DMS79 treated with DMSO at 0.1 percent for 48 hours (cell line): ENCODE data around the gene RMRP.

Source experiments
- DNase-seq: peaks from one replicate; lab custom pipeline; 2025; lab: John Stamatoyannopoulos, UW

The RMRP gene

DNA sequence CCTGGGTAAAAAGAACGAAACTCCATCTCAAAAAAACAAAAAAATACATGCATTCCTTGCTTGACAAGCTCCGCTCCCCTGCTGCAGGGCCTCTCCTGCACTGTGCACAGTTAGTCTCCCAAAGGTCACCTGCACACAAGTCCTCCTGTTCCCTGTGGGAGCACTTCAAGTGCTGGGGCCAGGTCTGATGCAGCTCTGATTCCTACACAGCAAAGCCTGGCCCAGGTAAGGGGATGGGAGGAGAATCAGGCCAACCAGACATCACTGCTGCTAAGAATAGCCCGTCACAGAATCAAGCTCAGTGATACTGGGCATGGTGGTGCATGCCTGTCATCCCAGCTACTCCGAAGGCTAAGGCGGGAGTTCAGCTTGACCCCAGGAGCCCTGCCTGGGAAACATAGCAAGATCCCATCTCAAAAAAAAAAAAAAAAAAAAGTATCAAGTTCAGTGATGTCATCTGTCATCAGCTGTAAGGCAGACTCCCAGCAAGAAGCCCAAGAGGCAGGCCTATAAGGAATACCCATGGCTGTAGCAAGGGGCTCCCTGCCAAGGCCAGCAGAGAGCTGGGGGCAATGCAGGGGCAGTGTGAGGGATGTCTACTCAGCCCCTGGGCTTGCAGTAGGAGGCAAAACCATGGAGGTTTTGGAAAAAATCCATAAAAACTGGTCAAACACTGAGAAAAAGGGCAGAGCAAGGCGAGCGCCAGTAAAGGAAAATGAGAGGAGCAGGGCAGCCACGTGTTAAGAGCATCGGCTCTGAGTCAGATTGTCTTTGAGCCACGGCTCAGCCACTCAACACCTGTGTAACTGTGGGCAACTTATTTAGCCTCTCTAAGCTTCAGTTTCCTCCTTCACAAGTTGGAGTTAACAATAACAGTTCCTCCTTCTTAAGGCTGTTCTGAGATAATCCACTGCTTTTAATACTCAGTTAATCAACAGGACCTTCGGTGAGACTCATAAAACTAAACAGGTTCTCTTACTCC, 28.7 kb upstream of the RMRP start:
- no peak for DNase-seq

DNA sequence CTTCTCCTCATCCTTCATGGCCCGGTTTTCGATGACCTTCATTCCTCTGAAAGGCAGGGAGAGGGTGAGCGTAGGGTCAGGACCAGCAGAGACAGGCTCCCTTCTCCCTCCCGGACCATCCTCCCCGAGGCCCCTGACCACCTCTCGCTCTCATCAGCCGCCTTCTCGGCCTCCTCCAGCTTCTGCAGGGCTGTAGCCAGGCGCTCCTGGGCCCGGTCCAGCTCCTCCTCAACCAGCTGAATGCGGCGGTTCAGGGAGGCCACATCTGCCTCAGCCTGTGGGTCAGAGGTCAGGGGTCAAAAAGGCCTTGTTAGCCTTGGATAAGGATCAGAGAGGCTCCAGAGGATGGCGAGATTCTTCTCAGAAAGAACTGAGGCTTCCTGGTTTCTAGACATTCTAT, 27.7 kb upstream of the RMRP start:
- no peak for DNase-seq

DNA sequence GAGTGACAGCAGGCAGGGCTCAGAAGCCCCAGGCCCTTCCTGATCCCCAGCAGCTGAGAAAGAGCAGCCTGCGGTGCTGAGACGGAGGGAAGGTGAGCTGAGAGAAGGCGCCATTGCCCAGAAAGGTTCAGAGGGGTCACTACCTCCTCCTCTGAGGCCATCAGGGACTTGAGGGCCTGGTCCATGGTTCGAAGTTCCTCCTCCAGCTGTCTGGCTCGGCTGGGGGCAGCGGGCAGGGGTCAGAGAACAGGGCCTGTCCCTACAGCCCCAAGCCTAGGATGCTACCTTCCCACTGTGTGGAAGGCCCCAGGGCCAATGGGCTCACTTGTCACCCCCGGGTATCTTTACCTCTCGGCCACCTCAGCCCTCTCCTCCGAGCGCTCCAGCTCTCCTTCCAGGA, 27.1 kb upstream of the RMRP start:
- no peak for DNase-seq

DNA sequence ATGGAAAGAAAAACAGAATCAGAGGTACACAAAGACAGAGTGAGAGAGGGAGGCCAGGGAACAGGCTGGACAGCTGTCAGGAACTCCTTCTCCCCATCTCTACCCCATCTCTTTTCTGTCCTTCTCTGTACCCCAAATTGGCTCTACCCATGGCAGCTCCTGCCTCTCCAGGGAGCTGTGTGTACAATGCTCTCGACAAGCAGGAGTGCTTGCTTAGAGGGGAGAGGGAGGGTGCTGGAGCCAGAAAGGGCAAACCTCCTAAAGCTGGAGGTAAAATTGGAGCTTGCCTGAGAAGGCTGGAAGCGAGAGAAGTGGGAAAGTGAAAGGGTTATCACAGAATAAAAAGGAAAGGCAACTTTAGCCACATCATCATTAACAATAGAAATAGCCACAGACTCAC, 25.5 kb upstream of the RMRP start:
- no peak for DNase-seq

DNA sequence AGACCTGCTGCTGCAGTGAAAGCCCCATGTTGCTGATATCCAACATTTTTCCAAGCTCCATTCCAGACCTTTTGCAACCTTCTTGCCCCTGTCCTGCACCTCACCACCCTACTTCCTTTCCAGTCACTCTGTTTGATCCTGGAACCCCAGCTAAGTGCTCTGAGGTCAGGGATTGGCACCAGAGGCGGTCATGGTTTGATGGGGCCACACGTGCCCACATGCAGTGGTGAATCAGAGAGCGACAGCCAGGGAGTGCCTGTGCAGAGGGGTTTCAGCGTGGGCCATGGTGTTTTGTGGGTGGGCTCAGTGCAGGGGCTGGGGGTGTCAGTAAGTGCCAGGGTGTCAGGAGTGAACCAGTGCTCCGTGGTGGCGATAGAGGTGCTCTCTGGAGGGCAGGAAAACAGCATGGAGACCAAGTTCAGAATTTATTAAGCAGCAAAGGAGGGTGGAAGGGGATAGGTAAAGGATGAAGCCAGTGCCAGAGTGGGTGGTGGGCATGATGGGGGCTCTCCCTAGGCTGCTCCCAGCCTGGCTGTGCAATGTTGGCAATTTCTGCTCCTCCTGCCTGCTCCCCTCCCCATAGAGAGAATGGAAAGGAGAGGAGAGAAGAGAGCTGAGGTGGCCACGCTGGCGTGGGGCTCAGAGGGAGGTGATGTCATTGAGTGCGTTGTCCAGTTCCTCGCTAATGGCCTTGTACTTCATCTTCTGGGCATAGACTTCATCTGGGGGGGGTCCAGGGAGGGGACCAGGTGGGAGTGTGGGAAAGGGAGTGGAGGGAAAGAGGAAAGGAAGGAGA, 24.9 kb upstream of the RMRP start:
- DNase-seq = no peak

DNA sequence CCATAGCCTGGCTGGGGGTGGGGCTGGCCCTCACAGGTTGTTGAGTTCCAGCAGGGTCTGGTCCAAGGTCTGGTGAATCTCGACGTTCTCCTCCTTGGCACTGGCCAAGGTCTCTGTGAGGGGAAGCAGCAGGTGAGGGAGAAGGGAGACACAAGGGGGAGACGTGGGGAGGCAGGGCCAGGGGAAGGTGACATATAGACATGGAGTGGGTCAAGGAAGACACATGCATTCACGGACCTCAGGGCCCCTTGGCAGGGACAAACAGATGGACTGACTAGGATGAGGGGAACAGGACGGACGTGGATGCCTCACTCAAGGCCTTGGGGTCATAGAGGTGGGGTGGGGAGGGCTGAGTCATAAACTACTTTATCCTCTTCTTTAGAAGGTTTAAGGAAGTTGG, 24.2 kb upstream of the RMRP start:
- no peak for DNase-seq

DNA sequence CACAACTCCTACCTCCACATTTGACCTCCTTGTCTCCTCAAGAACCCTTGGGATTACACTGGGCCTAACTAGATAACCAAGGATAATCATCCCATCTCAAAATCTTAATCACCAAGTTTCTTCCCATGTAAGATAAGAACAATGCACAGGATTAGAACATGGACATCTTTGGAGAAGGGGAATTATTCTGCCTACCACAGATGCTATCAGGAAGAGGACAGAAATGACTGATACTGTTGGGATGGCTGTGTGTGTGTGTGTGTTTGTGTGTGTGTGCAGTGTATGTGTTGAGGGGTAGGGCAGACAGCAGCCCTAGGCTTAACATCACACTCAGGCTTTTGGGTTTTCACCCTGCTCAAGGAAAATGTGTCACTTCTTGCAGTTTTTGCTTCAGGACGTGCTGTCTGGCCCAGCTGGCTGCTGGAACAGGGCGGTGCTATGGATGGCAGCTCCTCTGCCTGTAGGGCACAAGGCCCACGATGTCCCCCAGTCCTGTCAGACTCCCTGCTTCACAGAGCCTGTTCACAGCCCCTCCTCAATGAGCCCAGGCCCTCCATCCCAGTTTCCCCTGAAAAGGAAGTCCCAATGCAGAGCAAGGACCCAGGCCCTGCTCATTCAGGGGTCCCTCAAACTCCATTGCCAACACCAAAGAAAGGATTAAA, 23.7 kb upstream of the RMRP start:
- DNase-seq = no peak

DNA sequence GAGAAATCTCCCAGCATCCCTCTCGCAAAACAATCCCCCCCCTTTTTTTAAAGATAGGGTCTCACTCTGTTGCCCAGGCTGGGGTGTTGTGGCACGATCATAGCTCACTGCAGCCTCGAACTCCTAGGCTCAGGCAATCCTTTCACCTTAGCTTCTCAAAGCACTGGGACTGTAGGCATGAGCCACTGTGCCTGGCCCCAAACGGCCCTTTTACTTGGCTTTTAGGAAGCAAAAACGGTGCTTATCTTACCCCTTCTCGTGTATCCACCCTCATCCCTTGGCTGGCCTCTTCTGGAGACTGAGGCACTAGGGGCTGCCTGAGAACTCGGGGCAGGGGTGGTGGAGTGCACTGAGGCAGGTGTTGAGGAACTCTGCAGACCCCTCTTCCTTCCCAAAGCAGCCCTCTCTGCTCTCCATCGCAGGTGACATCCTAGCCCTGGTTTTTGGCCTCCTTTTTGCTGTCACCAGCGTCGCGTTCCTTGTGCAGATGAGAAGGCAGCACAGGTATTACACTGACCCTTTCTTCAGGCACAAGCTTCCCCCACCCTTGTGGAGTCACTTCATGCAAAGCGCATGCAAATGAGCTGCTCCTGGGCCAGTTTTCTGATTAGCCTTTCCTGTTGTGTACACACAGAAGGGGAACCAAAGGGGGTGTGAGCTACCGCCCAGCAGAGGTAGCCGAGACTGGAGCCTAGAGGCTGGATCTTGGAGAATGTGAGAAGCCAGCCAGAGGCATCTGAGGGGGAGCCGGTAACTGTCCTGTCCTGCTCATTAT, 22.7 kb upstream of the RMRP start:
- DNase-seq = no peak

DNA sequence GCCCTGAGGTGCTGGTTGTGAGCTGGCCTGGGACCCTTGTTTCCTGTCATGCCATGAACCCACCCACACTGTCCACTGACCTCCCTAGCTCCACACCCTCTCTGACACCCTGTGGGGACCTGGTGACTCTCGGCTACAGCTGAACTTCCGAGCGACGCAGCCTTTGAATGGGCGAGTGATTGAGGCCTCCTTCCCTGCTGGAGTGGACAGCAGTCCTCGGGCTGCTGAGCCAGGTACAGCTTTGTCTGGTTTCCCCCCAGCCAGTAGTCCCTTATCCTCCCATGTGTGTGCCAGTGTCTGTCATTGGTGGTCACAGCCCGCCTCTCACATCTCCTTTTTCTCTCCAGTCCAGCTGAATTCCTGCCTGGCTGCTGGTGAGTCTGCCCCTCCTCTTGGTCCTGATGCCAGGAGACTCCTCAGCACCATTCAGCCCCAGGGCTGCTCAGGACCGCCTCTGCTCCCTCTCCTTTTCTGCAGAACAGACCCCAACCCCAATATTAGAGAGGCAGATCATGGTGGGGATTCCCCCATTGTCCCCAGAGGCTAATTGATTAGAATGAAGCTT, 22.0 kb upstream of the RMRP start:
- DNase-seq = no peak

DNA sequence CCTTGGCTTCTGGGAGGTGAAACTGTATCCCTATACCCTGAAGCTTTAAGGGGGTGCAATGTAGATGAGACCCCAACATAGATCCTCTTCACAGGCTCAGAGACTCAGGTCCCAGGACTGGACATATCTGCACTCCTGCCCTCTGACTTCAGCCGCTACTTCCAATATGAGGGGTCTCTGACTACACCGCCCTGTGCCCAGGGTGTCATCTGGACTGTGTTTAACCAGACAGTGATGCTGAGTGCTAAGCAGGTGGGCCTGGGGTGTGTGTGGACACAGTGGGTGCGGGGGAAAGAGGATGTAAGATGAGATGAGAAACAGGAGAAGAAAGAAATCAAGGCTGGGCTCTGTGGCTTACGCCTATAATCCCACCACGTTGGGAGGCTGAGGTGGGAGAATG, 21.3 kb upstream of the RMRP start:
- no peak for DNase-seq

DNA sequence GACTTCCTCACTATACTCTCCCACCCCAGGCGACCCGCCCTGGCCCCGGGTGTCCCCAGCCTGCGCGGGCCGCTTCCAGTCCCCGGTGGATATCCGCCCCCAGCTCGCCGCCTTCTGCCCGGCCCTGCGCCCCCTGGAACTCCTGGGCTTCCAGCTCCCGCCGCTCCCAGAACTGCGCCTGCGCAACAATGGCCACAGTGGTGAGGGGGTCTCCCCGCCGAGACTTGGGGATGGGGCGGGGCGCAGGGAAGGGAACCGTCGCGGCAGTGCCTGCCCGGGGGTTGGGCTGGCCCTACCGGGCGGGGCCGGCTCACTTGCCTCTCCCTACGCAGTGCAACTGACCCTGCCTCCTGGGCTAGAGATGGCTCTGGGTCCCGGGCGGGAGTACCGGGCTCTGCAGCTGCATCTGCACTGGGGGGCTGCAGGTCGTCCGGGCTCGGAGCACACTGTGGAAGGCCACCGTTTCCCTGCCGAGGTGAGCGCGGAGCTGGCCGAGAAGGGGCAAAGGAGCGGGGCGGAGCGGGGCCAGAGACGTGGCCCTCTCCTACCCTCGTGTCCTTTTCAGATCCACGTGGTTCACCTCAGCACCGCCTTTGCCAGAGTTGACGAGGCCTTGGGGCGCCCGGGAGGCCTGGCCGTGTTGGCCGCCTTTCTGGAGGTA, 18.0 kb upstream of the RMRP start:
- DNase-seq = no peak

DNA sequence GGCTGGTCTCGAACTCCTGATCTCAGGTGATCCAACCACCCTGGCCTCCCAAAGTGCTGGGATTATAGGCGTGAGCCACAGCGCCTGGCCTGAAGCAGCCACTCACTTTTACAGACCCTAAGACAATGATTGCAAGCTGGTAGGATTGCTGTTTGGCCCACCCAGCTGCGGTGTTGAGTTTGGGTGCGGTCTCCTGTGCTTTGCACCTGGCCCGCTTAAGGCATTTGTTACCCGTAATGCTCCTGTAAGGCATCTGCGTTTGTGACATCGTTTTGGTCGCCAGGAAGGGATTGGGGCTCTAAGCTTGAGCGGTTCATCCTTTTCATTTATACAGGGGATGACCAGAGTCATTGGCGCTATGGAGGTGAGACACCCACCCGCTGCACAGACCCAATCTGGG, 17.4 kb upstream of the RMRP start:
- no peak for DNase-seq

DNA sequence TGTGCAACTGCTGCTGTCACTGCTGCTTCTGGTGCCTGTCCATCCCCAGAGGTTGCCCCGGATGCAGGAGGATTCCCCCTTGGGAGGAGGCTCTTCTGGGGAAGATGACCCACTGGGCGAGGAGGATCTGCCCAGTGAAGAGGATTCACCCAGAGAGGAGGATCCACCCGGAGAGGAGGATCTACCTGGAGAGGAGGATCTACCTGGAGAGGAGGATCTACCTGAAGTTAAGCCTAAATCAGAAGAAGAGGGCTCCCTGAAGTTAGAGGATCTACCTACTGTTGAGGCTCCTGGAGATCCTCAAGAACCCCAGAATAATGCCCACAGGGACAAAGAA, 16.2 kb upstream of the RMRP start:
- no peak for DNase-seq

DNA sequence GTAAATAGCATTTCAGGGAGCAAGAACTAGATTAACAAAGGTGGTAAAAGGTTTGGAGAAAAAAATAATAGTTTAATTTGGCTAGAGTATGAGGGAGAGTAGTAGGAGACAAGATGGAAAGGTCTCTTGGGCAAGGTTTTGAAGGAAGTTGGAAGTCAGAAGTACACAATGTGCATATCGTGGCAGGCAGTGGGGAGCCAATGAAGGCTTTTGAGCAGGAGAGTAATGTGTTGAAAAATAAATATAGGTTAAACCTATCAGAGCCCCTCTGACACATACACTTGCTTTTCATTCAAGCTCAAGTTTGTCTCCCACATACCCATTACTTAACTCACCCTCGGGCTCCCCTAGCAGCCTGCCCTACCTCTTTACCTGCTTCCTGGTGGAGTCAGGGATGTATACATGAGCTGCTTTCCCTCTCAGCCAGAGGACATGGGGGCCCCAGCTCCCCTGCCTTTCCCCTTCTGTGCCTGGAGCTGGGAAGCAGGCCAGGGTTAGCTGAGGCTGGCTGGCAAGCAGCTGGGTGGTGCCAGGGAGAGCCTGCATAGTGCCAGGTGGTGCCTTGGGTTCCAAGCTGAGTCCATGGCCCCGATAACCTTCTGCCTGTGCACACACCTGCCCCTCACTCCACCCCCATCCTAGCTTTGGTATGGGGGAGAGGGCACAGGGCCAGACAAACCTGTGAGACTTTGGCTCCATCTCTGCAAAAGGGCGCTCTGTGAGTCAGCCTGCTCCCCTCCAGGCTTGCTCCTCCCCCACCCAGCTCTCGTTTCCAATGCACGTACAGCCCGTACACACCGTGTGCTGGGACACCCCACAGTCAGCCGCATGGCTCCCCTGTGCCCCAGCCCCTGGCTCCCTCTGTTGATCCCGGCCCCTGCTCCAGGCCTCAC, 15.6 kb upstream of the RMRP start, which contains the start of gene CA9:
Gene CA9 (plus strand): TSS at position 797 of the 893 bp plus-strand sequence. CDS start 32 bp downstream, at position 829.
- peak; percentile 82 for DNase-seq

DNA sequence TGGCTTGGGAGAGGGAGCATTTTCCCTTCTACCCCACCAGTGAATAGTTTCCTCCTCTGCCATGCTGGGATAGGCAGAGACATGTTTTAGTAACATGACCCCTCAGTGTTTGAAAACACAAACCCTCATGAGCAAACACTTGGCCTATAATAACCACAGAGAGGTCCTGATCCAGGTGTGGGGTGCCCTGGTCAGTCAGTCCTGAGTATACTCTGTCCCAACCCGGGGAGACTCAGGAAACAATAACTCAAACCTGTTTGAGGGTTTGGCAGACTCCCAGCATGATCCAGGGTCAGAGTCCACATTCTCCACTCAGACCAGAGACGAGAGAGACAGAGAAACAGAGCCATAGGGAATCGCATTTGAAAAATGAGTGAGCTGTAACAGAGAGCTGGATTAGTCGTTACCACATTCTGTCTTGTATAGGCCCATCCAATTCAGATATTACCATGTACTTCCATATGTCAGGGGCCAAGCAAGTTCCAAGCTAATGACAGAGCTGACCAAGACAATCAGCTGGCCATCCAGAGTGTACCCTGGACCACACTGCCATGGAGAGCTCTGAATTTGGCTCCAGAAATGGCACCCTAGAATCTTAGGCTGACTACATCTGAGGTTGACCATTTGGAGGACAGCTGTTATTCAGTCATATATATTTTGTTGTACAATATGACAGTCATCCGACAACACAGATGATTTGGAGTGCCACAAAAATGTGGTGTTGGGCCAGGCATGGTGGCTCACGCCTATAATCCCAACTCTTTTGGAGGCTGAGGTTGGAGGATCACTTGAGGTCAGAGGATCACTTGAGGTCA, 11.7 kb upstream of the RMRP start:
- DNase-seq = no peak

DNA sequence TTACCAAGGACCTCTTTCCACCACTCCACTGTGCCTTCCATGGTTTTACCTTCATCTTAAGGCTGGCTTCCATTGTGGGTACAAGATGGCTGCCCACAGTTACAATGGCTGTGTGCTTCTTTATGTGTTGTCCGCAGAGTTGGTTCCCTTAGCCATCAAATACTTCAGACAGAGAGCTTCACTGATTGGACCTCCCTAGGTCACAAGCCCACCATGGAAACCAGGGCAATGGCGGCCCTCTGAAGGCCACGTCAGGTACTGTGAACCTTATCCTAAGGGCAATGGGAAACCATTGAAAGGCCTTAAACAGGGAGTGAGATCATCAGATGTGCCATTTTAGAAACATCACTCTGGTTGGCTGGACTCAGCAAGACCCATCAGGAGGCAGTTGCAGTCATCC, 10.1 kb upstream of the RMRP start:
- DNase-seq = no peak

DNA sequence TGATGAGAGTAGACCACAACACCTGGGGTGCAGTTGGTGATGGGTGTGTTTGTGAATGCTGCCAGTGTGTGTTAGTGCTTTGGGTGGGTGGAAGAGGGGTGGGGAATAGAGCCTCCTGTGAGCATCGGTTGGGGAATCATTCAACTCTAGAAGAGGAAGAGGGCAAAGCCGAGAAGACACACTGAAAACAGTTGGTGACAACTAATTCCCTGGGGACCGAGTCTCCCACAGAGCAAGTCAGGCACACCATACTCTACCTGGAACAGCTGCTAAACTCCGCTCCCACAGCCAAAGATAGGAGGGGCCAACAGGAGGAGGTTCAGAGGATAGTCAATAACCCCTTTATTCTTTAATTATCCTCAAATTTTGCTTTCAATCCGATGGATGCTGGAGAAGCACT, 8.7 kb upstream of the RMRP start:
- DNase-seq = no peak

DNA sequence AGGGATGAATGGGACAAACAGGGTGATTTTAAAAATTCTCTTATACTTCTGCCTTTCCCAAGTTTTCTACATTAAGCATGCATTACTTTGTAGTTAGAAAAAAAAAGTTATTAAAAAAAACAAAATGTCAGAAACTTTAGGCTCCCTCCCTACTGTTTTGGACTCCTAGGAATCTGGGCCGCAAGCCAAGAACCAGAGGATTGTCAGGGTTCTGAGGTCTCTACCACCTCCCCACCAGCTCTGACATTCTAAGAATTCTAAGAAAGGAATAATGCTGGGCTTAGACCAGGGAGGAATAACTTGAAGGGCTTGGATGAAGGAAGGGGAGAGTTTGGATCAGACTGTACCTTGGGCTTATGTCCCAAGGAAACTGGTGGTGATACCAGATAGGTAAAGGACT, 8.2 kb upstream of the RMRP start:
- no peak for DNase-seq

DNA sequence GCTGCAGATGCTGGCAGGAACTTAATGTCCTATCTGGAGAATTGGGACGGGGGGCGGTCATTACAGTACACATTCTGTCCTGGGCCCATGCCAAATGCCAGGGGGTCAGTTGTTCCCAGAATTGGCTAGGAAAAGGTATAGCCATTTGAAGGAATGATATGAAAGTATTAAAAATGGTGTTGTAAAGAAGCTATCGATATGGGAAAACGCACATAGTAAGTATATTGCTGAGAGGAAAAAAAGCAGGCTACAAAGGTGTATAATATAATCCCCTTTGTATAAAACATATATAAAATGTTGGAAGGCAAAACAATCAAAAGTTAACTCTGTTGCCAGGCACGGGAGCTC, 7.6 kb upstream of the RMRP start:
- DNase-seq = peak; percentile 43
